GM21737 (cell line): ENCODE data around the gene EML6.

Source experiments
- ATAC-seq: cut with Tn5 transposase; IDR thresholded peaks from one replicate; pipeline ENCODE4 v1.9.1; 2021; ENCODE audit warnings: mild to moderate bottlenecking, moderate library complexity; ENCODE audit not compliant: unreplicated experiment

EML6 gene

DNA sequence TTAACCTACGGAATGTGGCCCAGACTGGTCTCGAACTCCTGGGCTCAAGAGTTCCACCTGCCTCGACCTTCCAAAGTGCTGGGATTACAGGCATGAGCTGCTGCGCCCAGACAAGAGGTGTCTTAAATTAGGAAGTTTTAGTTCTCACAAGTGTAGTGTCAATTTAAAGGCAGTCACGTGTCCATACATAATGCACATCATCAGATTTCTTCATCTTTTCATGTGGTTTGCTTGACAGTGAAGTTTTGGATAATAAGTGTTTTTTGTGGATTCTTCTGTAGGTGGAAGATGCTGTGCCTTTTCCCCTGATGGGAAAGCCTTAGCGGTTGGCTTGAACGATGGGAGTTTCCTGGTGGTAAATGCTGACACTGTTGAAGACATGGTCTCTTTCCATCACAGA, 179.3 kb downstream of the EML6 start:
- no peak for ATAC-seq

DNA sequence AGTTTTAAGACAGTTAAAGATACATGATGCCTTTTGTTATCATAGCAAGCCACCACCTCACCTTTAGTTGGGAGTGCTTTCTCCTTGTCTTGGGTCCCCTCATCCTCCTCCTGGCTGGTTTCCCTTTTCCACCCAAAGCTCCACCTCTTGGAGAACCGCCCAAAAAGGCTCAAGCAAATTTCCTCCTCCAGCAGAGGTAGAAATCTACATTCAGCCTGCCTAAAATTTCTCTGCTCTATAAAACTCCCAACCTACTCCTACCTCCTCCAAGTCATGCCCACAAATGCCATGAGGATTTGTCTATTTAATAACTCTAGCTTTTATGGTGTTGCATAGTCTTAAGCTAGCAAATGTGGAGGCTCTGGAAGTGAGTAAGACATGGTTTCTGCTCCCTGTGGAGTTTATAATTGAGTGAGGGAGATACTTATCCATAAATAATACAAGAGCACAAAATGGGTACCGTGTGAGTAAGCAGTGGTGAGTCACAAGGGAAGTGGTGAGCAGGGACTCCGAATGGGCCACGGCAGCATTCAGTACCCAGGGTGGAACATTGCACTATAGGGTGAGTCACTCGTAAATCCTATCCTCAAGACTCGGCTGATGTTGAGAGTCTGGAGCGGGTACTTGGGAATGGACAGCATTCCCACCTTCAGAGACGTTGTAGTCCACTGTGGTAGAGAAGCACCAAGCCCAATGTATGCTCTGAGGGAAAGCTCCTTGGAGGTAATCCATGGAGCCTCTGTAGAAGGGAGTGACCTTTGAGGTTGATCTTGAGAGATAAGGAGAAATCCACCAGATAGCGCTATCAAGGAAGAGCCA, 180.5 kb downstream of the EML6 start:
- ATAC-seq = no peak

DNA sequence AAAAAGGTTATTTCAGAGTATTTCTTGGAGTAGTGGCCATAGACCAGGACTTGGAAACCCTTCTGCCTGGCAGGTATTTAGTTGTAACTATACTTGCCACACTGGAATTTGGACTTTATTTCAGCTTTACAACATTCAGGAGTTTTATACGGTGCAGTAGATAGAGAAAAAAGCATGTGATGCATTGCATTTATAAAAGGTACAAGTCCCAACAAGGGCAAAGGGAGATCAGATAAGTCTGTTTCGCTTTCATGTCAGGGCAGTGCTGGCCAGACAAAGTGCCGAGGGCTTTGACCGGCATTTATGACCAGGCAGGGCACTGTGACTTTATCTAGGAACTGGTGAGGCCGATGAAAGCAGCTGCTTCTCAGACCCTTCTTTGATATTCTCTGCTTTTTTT, 181.4 kb downstream of the EML6 start:
- ATAC-seq = no peak

DNA sequence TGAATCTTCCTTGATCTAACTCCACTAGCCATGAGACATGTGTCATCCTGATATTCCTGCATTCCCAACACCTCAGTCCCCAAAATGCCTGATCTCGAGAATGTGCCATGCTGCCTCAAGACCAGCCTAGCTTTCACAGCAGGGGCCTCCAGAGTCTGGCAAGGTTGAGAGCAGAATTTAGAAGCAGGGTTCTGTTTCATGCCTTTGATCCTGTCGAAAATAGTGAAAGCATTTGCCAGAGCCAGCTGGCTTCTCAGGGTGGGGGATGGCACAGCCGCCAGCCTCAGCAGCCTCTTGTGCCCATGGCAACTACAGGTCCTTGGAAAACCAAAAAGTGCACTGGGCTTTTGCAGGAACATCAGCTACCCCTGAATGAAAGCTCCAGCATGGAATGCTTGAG, 183.3 kb downstream of the EML6 start:
- ATAC-seq = no peak

DNA sequence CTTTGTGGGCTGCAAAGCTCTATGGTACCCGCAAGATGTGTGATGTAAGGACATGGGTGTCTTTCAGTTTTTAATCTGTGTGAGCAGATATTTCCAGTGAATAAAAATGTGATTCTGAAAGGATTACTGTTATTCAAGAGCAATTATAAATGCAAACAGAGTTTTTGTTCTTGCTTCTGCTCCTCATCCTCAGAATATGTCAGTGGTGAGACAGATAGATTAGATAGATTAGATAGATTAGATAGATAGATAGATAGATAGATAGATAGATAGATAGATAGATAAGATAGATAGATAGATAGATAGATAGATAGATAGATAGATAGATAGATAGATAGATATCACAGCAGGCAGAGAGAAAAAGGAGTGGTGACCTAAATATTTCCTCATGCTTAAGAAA, 184.2 kb downstream of the EML6 start:
- ATAC-seq = no peak

DNA sequence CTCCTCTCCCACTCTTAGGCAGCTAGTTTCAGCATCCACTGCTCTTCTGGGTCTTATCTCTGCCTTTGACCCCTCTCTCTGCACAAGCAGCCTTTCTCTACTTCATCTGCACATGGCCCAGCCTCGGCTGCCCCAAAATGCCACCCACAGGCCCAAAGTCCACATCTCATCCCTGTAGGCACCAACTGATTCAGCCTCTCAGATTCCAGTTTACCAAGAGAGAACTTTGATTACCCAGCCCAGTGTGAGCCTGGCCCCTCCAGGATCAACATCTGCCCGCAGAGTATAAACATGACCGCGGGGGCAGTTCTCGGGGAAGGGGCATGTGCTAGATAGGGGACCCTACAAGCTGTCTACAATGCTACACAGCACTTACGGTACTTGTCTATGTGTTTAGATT, 185.1 kb downstream of the EML6 start:
- no peak for ATAC-seq

DNA sequence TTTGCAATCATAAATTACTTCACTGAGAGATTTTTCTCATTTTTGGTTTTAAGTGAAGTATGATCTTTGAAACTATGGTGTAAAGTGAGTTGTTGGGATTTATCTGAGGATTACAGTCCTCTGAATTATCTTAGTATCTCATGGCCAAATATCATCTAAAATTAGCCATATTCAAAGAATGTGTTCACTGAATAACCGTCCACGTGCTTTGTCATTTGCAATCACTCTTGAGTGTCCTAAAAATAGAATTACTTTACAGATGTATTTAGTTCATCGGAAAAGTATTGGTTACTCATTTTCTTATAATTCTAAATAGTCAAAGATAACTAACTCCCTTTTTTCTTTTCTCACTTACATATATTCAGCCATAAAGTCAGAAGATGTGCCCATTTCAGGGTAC, 185.5 kb downstream of the EML6 start:
- ATAC-seq = no peak

DNA sequence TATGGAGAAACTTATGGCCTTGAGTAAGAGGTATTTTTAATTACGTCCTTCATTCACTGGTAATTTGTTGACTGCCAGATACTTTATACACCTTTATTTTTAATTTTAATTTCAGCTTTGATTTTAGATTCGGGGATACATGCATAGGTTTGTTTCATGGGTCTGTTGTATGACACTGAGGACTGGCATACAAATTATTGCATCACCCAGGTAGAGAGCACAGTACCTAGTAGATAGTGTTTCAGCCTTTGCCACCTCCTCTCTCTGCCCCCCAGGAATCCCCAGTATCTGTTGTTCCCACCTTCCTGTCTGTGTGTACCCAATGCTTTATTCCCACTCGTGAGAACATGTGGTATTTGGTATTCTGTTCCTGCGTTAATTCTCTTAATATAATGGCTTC, 188.8 kb downstream of the EML6 start:
- ATAC-seq = no peak

DNA sequence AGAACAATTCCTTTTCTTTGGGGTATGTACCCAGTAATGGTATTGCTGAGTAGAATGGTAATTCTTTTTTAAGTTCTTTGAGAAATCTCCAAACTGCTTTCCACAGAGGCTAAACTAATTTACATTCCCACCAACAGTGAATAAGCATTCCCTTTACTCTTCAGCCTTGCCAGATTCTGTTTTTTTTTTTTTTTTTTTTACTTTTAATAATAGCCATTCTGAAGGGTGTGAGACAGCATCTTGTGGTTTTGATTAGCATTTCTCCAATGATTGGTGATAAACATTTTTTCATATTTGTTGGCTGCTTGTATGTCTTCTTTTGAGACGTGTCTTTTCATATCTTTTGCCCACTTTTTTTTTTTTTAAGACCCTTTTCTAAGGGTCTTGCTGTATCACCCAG, 189.4 kb downstream of the EML6 start:
- ATAC-seq = no peak

DNA sequence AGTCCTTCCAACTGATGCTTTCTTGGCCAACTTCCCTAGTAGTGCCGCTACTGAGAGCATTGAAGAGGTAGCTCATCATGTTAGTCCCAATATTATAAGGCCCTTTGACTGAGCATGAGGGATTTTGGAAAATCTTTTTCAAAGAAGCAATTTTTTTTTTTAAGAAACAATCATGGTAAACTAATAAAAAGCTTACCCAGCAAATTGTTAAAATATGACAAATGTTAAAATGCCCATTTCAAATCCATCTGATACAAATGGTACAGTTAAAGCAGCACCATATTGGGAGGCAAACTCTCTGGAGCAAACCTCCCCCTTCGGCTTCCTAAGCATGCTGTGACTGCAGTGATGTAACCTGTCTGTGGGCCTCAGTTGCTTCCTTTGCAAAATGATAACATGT, 191.2 kb downstream of the EML6 start:
- ATAC-seq = no peak

DNA sequence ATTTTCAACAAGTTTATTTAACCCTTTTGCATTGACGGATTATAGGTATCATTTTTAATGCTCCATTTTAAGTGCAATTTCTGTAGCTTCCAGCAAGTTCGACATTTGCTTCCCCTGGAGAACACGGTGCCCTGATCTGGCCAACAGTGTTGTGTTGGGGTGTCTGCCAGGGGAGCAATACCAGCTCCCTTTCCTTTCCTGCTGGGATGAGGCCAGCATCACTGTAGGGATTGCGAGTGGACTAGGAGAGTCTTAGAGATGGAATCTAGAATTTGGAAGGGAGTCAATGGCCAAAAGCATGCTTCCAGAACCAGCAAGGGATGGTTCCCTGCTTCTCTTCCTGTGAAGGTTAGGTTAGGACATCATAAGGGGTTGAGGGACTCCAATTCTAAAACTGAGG, 191.6 kb downstream of the EML6 start:
- no peak for ATAC-seq

DNA sequence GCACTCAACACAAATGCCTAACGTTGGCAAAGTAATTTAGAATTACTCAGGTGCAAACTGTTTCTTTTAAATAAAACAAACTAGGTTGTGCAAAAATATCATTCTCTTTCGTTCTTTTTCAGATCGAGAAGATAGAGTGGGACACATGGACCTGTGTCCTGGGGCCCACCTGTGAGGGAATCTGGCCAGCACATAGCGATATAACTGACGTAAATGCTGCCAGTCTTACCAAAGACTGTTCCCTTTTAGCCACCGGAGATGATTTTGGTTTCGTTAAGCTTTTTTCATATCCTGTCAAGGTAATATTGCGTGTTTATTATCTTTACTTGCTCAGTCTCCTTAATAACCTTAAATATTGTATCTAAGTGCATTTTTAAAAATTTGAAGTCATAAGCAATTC, 193.2 kb downstream of the EML6 start:
- no peak for ATAC-seq

DNA sequence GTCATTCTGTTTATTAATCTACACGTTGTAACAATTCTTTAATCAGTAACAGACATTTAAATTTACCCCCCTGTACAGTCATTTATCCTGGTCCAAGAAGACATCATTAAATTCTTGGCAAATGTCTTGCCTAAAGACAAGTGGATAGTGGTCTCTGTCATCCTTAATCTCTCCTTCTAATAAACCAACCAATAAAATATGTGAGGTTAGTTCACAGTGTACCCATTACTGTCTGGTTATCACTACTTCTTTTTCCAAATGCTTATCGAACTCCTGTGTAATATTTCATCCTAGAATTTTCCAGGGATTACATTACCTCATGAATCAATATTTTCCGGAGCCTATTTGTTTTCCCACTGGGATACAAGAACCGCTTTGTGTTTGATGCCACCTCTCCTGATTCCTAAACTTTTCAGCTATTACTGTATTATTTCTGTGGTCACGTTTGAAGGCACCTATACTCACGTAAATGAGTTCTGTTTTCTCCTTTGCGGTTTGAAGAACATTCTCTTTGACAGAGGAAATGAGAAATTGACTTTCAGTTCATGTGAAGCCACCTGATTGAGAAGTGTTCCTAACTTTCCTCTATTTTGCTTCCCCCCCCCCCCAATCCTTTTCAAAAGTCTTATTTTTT, 195.3 kb downstream of the EML6 start:
- no peak for ATAC-seq

DNA sequence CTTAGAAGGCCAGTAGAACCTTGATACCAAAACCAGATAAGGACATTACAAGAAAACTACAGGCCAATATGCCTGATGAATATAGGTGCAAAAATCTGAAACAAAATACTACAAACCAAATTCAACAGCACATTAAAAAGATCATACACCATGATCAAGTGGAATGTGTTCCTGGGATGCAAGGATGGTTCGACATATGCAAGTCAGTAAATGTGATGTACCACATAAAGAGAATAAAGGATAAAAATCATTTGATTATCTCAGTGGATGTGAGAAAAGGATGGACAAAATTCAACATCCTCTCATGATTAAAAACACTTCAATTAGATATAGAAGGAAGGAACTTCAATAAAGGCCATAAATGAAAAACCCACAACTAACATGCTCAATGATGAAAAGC, 197.2 kb downstream of the EML6 start:
- ATAC-seq = no peak

DNA sequence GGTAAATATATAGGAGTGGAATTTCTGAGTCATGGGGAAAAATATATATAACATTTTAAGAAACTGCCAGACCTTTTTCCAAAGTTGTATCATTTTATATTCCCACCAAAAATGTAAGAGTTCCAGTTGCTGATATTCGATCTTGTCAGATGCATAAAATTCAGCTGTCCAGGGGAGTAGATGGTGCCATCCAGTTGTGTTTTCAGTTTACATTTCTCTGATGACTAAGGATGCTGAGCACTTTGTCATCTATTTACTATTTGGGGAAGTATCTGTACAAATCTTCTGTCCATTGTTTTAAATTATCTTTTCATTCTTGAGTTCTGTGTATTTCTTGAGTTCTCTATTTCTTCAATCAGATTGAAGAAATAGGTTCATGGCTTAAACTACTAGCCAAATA, 200.7 kb downstream of the EML6 start:
- ATAC-seq = no peak

DNA sequence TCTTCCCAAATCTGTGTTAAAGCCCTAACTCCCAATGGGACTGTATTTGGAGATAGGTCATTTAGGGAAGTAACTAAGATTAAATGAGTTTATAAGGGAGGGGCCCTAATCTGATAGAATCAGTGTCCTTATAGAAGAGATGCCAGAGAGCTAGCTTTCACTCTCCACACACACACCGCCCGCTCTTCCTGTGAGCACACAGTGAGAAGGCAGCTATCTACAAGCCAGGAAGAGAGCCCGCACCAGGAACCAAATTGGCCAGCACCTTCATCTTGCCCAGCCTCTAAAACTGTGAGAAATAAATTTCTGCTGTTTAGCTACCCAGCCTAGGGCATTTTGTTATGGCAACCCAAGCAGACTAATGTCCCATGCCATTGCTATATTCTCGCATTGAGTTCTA, 201.6 kb downstream of the EML6 start:
- ATAC-seq = no peak

DNA sequence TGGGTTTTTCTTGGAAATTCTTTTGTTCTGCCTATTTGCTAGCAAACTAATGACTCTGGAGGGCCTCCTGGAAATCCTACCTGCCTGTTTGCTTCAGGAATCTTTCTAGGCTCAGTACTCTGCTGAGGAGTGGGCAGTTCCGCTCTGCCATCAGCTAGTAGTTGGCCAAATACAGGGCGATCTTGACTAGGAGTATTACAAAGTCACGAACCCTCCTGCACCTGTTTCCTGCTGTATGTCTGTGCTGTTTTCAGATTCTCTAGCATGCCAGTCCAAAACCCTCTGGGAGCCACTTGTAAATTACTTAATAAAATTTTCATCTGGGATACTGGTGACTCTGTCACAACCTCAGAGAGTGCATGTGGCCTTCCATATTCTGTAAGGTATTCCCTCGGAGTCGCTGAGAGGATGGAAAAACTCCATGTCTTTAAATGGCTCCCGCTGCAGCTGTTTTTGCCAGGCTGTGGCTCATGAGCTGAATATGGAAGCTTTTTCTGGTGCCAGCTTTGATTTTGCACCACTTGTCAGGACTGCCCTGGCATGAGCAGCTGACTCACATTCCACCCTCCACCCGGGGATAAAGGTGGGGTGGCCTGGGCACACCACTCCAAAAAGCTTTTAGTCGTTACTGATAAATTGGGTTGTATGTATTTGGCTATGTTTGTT, 203.8 kb downstream of the EML6 start:
- no peak for ATAC-seq

DNA sequence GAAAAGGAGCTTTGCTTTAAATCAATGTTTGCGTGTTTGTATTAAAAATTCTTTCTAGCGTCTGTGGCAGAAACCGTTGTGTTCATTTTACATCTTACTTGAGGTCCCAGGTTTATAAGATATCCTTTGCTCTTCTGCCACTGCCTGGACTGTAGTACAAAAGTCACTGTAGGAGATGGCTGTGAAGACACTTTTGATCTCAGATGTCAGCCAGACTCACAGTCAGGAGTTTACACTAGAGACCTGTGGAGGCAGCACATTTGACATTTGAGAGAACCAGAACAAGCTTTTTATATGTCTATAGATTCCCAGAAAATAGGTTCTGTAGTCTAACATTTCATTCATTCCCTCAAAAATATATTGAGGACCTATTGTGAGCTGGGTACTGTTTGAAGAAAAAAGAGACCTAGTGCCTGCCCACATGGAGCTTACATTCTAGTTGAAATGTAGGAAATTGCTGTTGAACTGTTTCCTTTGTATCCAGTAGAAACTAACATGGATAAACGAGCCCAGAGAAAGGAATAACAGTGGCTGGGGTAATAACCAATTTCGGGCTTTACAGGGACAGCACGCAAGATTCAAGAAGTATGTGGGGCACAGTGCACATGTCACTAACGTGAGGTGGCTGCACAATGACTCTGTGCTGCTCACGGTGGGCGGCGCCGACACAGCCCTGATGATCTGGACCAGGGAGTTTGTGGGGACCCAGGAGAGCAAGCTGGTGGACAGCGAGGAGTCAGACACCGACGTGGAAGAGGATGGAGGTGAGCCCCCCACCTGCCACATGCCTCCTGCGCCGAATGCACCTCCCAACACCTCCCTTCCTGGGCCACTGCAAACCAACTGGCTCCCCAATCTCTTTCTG, 204.5 kb downstream of the EML6 start:
- ATAC-seq = no peak

DNA sequence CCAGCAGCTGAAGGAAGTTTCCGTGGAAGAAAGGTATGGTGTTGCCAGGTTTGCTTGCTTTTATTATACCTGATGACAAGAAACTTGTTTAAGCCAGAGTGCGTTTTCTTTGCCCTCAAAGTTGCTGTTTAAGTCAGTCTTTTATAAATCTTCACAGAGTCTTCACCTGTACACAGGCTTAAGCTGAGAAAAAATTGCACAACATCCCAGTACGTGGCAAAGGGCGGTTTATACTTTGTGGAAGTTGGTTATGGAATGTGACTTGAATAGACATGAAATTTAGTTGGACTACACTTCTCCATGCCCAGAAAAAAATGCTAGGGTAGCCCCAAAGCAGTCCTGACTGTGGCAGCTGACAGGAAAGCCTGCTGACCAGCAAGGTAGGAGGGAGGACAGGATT, 205.3 kb downstream of the EML6 start:
- no peak for ATAC-seq

DNA sequence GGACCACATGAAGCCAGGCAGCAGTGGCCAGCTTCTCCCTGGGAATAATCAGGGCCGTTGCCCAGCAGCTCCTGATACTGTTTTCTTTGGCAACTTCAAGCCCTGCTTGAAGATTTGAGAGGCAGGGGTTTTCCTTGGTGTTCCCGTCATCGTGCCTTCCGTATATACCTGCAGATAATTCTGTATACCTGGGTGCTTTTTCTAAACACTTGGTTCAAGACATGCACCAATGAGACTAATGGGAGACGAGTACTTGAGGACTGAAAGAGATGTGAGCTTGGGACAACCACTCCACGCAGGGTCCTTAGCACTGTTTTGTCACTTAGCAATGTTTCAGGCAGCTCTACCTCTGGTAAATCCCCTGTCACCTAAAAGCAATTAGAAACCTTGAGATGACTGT, 208.0 kb downstream of the EML6 start:
- ATAC-seq = no peak

DNA sequence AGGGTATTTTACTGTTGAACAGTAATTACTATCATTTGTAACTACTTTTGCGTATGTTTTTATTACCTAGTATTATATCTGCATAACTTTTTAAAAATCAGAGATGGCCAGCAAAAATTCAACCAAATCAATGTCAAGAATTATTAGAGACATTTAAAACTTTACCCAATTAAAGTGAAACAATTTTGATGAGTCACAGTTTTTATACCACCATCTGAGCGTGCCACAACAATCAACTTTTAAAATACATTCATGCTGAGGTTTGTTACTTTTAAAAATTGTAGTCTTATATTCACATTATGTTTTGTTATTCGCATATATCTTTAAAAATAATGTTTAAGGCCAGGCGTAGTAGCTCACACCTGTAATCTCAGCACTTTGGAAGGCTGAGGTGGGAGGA, 211.9 kb downstream of the EML6 start:
- no peak for ATAC-seq
